Vagina (tissue), 2 donors: ENCODE results near the gene KCNJ10. TPM values are rescaled to one million over a fixed set of nuclear protein-coding genes. Genes with fewer than 3 reads are reported as not detected.

ENCODE experiments used
- DNase-seq, 2 donors: peaks; one replicate each; pipeline ENCODE4 v3.0.0-alpha.2; 2017; ENCODE audit errors: extremely low spot score in 2 of 2
- H3K27ac ChIP-seq: fragments of 200-600 bp; sonication (generic); one replicate; pipeline ENCODE4 v1.5.1; 2019
- H3K27me3 ChIP-seq: fragments of 200-600 bp; sonication (generic); one replicate; pipeline ENCODE4 v1.5.1; 2019
- H3K36me3 ChIP-seq, 2 donors: fragments of 200-600 bp; sonication (generic); one replicate each; pipeline ENCODE4 v1.5.1; 2017 to 2019
- H3K4me1 ChIP-seq: fragments of 200-600 bp; sonication (generic); one replicate; pipeline ENCODE4 v1.5.1; 2019
- H3K4me3 ChIP-seq, 2 donors: fragments of 200-600 bp; sonication (generic); 1 replicate in 1 of 2; 2 replicates in 1 of 2; pipeline ENCODE4 v1.5.1; 2016 to 2019
- H3K9me3 ChIP-seq: fragments of 200-600 bp; sonication (generic); one replicate; pipeline ENCODE4 v1.5.1; 2019
- CTCF ChIP-seq, 3 experiments: fragments of 450-650 bp in 2 of 3; fragments of 200-600 bp in 1 of 3; sonication (generic) in 1 of 3; IDR thresholded peaks; one replicate each; pipeline ENCODE4 v1.5.1; 2017 to 2019; ENCODE audit warnings: antibody characterized with exemption in 3 of 3, mild to moderate bottlenecking in 2 of 3, moderate library complexity in 2 of 3
- POLR2A ChIP-seq, 2 donors: fragments of 450-650 bp; IDR thresholded peaks; one replicate each; pipeline ENCODE4 v1.6.1; 2017; ENCODE audit warnings: antibody characterized with exemption in 2 of 2, mild to moderate bottlenecking in 2 of 2, moderate library complexity in 2 of 2
- POLR2AphosphoS5 ChIP-seq, 2 donors: sonication (generic); formaldehyde crosslinking; IDR thresholded peaks; one replicate each; pipeline ENCODE4 v1.9.0; 2017; ENCODE audit warnings: antibody characterized with exemption in 2 of 2, mild to moderate bottlenecking in 2 of 2, low read depth in 1 of 2; ENCODE audit not compliant: insufficient read depth in 1 of 2
- intact Hi-C: fragments of 100-400 bp; cut with DNase I; formaldehyde crosslinking; loops from one replicate; pipeline ENCODE4 v1.15.1; 2023
- total RNA-seq: library from RNA; depleted of rRNA; stranded (reverse); fragments of >200 nt; gene quantifications from one replicate; pipeline ENCODE4 v1.2.3, GENCODE V29; 2016

Gene KCNJ10
- total RNA-seq, 1 donor from 2014 or later = not detected

- intact Hi-C loops = no loop called here
- DNase-seq = no peak
These were observed 83.9 kb downstream of the KCNJ10 start for GRCh38 chr1:159986093-159986492.

GRCh38 chr1:159985473-159985872 lies 84.5 kb downstream of the KCNJ10 start:
- Histone ChIP-seq H3K27me3 (no peaks in the 10 kb centered on the region), H3K4me1 (no peaks in the 10 kb centered on the region), H3K27ac (no peak overlapping the region), H3K4me3 (no peak overlapping the region), H3K9me3 (no peaks in the 10 kb centered on the region), H3K36me3 (no peaks in the 10 kb centered on the region)
- DNase-seq = peak in 1 of 2 donors; percentile 22
- intact Hi-C loops = no loop called here
- TF ChIP-seq CTCF (IDR thresholded peaks at IDR 0.05) (no peak), POLR2A (IDR thresholded peaks at IDR 0.05) (no peak), POLR2AphosphoS5 (IDR thresholded peaks at IDR 0.05; ENCODE audit: insufficient read depth in 1 of 2, low read depth in 1 of 2) (no peak)

More at GRCh38 chr1:159986093-159986492, 83.9 kb downstream of the KCNJ10 start:
- Histone ChIP-seq H3K27ac (no peak overlapping the region), H3K36me3 (no peaks in the 10 kb centered on the region), H3K27me3 (no peaks in the 10 kb centered on the region), H3K4me1 (no peaks in the 10 kb centered on the region), H3K4me3 (no peak overlapping the region), H3K9me3 (no peaks in the 10 kb centered on the region)
- TF ChIP-seq POLR2AphosphoS5 (IDR thresholded peaks at IDR 0.05; ENCODE audit: insufficient read depth in 1 of 2, low read depth in 1 of 2) = no peak
- no peak for TF ChIP-seq POLR2A (IDR thresholded peaks at IDR 0.05)
- no peak for TF ChIP-seq CTCF (IDR thresholded peaks at IDR 0.05)

GRCh38 chr1:159983681-159984080 lies 86.3 kb downstream of the KCNJ10 start:
- DNase-seq = peak in 1 of 2 donors; percentile 40

GRCh38 chr1:159982280-159982679 lies 87.7 kb downstream of the KCNJ10 start:
- TF ChIP-seq POLR2A (IDR thresholded peaks at IDR 0.05) (no peak), CTCF (IDR thresholded peaks at IDR 0.05) (no peak), POLR2AphosphoS5 (IDR thresholded peaks at IDR 0.05; ENCODE audit: insufficient read depth in 1 of 2, low read depth in 1 of 2) (no peak)
- Histone ChIP-seq H3K4me3 (no peak overlapping the region), H3K4me1 (no peaks in the 10 kb centered on the region), H3K27ac (no peak overlapping the region), H3K9me3 (no peaks in the 10 kb centered on the region), H3K27me3 (no peaks in the 10 kb centered on the region), H3K36me3 (no peaks in the 10 kb centered on the region)
- no peak for DNase-seq
- intact Hi-C loops = no loop called here

More at GRCh38 chr1:159983681-159984080, 86.3 kb downstream of the KCNJ10 start:
- Histone ChIP-seq H3K9me3 (no peaks in the 10 kb centered on the region), H3K27ac (no peak overlapping the region), H3K27me3 (no peaks in the 10 kb centered on the region), H3K4me3 (no peak overlapping the region), H3K36me3 (no peaks in the 10 kb centered on the region), H3K4me1 (no peaks in the 10 kb centered on the region)
- TF ChIP-seq CTCF (IDR thresholded peaks at IDR 0.05) = no peak
- TF ChIP-seq POLR2AphosphoS5 (IDR thresholded peaks at IDR 0.05; ENCODE audit: insufficient read depth in 1 of 2, low read depth in 1 of 2) = no peak
- TF ChIP-seq POLR2A (IDR thresholded peaks at IDR 0.05) = no peak
- intact Hi-C loops = no loop called here

GRCh38 chr1:159981351-159982055 lies 88.5 kb downstream of the KCNJ10 start:
- intact Hi-C loops = no loop called here
- Histone ChIP-seq H3K27ac (no peak overlapping the region), H3K27me3 (no peaks in the 10 kb centered on the region), H3K4me3 (no peak overlapping the region), H3K9me3 (no peaks in the 10 kb centered on the region), H3K4me1 (no peaks in the 10 kb centered on the region), H3K36me3 (no peaks in the 10 kb centered on the region)
- peak; percentile 67 to 77 for DNase-seq
- TF ChIP-seq POLR2AphosphoS5 (IDR thresholded peaks at IDR 0.05; ENCODE audit: insufficient read depth in 1 of 2, low read depth in 1 of 2) (no peak), CTCF (IDR thresholded peaks at IDR 0.05) (no peak), POLR2A (IDR thresholded peaks at IDR 0.05) (no peak)
